Hippocampal formation (tissue), 2 donors: ENCODE data around the gene SERTAD2.

Experiments used
- DNase-seq, 2 donors: peaks; one replicate each; lab custom pipeline; 2025; lab: John Stamatoyannopoulos, UW

The SERTAD2 gene

DNA sequence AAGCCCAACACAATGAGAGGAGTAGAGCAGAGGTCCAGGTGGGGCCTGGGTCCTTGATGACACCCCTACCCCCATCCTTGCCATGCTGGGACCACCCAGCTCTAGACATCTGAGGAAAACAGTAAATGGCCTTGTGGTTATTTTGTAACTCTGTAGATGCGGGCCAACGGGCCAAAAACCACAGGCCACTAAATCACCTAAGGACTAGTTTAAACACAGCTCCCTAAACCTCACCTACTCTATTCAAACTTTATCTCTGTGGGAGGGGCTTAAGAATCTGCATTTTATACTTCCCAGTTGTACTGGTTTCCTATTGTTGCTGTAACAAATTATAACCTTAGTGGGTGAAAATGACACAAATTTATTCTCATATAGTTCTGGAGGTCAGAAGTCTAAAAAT lies 19.0 kb upstream of the SERTAD2 start:
- DNase-seq: no peak

DNA sequence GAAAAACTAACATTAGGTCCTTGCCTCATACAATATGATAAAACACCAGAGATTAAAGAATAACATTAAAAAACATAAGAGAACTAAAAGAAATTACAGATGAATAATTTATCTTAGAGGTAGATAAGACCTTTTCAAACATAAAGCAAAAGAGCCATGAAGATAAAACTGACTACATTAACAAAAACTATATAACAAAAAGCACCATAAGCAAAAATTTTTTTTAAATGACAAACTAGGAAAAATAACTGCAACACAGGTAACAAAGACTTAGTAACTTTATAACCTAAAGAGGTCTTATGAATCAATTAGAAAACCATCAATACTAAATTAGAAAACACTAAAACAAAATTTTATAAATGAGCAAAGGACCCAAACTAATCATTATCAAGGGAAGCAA lies 16.3 kb upstream of the SERTAD2 start:
- no peak for DNase-seq

DNA sequence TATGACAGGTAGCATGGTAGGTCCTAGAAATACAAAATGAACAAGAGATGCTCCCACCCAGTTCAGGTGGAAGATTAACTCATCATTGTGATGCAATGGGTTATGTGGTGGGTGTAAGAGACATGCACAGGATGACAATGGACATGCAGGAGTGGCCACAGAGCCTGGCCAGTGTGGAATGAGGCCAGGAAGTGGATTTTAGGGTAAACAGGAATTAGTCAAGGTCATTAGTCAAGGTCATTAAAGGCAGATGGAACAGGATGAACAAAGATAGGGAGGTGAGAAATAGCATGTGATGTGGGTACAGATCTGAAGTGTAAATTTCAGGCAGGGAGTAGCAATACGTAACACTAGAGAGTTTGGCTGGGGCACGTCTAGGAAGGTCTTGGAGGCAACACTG lies 15.6 kb upstream of the SERTAD2 start:
- DNase-seq: no peak

DNA sequence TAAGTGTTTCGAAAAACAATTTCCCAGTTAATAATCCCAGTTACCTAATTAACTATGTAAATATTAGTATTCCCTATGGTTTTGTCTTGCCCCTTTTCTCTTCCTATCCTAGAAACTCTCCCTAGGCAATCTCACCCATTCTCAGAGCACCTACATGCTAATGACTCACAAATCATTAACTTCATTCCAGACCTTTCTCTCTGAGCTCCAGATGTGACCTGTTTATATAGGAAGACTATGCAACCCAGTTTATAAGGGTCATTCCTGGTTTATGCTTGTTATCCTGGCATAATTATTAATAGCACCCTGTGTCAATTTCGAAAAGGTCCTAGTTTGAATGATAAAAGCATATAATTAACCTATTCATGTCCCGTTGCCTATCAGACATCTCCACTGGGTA lies 14.8 kb upstream of the SERTAD2 start:
- no peak for DNase-seq

DNA sequence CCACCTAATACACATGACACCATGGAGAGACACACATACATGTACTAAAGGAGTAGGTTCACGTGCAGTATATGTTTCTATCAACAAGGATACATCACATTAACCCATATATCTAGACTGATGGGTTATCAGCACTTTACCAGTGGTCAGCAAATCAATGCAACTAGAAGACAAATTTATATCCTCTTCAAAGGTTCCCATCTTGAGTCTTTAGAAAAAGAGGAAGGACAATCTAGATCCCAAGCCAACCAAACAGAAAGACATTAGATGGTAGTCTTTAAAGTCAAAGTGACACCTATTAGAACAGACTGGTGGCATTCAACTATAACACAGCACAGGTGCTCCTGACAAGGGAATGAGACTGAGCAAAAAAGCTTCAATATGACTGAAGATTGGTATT lies 13.8 kb upstream of the SERTAD2 start:
- DNase-seq: no peak

DNA sequence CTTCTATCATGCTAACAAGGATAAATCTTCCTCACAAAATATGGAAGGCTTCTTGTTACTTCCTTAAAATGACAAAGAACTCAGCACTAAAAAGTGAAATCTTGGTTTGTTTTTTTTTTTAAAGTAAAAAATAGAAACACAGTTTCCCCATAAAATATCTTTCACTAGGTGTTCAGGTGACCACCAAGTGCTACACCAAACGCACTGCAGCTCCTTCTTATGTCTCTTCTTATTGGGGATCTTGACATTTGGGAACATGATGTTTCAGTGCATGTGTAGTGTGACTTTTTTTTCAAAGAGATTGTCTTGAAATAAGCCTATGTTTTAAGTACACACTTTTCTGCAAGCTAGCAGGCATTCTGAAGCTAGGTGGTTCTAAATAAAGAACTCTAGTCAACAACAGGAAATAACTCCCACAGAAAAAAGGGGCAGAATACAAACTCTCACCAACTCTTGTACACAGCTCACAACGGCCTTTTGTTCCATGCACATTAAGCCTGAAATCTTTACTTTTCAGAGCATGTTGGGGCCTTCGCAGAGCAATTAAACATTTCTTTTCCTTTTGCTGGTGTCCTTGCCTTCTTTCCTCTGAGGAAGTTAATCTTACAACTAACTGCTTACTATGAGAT lies 13.2 kb upstream of the SERTAD2 start:
- no peak for DNase-seq

DNA sequence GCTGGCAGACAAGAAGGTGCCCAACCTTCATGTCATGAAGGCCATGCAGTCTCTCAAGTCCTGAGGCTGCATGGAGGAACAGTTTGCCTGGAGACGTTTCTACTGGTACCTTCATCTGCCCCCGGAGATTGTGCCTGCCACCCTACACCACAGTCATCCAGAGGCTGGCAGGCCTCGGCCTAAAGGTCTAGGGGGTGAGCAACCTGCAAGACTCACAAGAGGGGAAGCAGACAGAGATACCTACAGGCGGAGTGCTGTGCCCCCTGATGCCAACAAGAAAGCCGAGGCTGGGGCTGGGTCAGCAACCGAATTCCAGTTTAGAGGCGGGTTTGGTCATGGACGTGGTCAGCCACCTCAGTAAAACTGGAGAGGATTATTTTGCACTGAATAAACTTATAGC lies 12.0 kb upstream of the SERTAD2 start:
- no peak for DNase-seq

DNA sequence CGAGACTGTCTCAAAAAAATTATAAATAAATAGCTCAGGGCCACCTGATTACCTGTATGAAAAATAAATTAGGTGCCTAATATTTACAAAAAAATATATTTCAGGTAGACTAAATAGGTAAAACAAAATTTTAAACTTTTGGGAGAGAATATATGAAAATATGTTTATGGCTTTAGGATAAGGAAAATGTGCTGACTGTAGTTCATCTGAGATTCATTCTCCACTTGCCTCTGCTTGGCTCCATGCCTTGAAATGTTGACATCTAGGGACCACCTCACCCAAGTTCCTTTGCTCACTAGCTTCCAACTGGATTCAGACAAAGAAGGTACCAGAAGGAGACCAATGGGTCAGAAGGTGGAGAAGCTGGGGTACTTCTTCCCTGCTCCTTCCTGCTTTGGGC lies 9.7 kb upstream of the SERTAD2 start:
- no peak for DNase-seq

DNA sequence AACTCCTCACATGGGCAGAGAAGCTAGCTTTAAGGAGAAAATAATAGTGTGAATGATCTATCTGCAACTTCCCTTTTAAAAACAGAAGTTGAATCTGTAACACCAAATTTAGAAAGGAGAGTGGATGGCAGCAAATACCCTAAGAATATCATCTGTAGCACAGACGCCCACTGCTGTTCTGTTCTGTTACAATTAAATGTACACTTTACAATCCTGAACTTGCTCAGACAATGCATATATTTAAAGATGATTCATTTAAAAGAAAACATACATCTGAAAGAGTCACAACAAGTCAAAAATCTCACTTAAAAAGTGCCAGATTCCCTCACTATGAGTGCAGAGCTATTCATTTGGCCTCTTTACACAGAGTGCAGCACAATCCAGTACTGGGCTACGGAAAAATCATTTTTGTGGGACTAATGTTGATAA lies 8.0 kb upstream of the SERTAD2 start:
- peak in 1 of 2 donors; percentile 46 for DNase-seq

DNA sequence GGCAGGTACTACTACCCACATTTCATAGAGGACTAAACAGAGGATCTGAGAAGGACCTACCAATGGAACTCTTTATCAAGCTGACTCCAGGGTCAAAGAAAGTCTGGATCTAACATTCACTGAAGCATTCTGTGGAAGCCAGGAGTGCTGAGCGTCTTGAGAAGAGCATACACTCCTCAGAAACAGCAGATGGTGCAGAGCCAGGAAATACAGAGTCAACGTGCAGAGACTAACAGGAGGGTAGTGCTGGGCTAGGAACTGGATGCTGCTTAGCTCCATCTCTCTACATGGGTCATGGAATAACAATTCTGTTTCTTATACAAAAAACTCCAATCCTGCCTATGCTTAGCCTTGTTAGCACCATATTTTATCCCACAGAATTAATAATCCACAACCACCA lies 5.5 kb upstream of the SERTAD2 start:
- DNase-seq: no peak

DNA sequence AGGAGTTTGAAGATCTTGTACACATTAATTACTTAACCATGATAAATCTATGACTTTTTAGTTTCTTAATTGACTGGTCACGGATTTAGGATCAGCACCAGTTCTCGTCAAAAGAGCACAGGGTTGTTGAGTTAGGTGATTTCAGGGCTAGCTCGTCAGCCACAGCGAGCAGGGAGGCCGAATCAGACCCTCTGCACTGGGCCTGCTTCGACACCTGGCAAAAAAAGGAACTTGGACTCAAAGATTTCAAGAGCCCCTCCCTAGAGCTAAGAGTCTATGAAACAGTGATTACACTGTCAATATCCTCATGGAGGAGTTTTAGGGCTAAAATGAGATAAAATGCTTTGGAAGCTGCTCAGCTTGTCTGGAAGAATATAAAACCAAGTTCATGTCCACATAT lies 4.6 kb upstream of the SERTAD2 start:
- no peak for DNase-seq

DNA sequence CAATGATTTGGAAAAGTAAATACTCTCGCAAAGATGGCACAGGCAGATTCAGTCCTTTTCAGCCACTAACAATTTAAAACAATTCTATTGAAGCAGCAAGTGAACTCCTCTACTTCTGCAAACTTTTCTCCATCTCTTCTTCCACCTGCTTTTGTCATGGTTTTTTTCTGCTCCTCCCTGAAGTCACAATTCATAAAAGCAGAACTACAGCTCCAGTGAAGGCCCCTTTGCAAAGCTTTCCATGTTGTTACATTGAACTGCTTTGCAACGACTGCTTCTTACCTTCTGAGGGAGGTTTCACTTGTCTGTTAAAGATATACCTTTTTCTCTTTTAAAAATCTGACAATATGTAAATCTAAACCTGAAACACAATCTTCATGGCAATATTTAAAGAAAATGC lies 3.7 kb upstream of the SERTAD2 start:
- no peak for DNase-seq

DNA sequence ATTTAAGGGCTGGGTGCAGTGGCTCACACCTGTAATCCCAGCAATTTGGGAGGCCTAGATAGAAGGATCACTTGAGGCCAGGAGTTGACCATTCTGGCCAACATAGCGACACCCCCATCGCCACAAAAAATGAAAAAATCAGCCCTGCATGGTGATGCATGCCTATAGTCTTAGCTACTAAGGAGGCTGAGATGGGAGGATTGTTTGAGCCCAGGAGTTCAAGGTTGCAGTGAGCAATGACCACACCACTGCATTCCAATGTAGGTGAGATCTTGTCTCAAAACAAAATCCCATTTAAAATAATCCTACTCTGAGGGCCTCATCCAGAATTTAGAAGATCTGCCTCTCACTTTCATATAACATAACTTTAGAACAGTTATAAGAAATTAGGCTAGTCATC lies 2.7 kb upstream of the SERTAD2 start:
- no peak for DNase-seq

DNA sequence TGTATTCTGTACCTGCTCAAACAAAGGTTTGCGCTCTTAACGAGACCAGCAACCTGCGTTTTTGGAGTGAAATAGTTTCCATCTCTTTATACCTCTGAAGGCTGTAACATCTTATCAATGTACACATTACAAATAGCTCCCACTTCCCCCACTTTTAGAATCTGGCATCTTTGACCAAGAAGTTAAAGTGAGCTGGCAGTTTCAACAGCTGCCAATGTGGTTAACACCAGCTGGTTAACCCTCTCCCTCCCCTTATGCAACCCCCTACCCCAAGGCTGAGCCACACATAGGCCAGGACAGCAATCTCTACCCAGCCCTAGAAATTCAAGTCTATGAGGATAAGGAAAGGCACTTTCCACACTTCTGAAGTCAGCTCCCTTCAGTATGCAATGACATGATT lies 2.2 kb upstream of the SERTAD2 start:
- DNase-seq: no peak

DNA sequence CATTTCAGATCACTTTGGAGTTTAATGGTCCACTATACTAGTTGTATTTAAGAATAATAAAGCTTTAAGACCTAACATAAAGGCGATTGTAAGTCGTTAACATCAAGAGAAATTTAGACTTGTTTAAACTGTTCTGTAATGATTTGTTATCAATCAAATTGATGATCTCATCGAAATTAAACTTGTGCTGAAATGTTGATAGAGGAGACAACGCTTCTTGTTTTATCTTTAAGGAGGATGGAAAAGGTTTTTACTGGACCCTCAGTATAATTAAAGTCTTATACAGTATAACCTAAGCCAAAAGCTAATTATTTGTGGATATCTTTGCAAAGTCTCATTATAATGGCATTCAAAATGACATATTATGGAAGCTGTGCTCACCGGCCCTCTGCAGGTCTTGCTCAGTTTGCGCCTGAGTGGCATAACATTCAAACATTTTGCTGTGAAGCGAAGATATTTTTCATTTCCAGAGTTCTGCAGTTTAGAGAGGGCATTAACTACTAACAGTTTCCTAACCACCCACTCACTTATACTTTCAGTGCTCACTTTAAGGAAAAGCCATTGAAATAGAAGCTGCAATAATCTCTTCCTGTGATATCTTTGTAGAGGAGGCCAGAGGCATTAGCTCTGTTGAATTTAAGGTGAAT lies 1.4 kb upstream of the SERTAD2 start:
- DNase-seq: no peak

DNA sequence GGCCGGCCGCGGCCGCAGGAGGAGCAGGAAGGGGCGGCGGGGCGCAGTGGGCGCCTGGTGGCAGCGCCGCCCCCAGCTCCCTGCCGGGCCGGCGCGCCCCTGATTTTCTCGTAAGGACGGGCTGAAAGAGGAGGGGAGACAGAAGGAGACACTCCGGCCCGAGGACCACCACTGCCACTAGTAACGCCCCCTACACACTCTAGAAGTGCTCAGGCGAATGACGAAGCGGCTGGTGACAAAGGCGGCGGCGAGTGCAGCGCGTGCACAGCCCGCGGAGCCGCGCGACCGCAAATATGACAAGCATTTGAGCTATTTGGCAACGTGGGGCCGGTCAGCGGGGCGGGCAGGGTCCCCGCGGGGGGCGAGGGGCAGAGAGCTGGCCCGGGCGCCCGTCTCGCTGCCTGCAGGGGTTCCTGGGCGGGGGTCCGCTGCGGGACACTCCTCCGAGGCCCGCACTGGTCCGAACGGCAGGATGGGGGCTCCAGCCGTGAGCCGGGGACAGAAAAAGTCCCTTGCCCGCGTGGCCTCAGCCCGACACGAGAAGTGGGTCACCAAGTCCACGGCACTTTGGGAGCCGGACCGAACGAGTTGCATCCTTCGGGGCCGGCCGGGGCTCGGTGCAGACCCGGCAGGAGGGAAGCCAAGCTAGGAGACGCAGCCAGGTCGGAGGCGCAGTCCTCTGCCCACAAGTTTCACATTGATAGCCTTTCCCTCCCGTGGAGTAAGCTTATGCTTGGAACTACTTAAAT lies 524 bp upstream of the SERTAD2 start:
- peak in 1 of 2 donors; percentile 46 for DNase-seq

DNA sequence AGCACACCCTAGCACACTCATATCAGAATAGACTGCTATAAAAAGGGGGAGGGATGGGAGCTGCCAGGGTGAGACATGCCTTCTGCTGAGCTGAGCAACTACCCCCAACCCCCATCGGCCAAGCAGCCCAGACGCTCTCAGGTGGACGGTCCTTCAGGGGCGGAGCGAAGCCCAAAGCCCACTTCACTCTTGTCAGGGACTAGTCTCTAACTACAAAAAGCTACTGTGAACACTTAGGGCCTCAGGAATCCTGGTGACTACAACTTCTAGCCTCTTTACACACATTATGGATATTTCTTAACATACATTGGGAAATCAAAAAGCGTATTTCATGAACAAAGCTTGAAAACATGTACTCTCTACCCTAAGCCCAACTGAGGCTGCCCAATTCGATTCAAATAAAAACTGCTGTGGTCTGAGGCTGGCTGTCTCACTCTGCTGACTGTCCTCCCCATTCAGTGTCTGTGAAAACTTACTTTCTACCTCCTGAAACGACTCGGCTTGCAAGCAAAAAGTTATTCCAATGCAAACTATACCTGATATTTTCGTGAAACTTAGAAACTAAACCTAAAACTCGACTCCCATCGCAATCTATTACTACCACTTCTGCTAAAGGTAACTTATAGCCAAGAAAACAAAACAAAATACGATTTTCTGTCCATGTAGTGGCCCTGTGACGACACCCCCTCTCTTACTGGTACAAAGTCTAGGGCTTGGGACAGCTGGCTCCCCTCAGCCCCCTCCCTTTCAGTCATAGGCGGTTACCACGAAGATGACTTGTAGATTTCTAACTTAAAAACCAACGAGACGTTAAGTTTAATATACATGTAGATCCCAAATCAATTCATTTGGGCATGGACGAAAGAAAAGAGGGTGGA lies 1.2 kb downstream of the SERTAD2 start:
- DNase-seq: no peak

DNA sequence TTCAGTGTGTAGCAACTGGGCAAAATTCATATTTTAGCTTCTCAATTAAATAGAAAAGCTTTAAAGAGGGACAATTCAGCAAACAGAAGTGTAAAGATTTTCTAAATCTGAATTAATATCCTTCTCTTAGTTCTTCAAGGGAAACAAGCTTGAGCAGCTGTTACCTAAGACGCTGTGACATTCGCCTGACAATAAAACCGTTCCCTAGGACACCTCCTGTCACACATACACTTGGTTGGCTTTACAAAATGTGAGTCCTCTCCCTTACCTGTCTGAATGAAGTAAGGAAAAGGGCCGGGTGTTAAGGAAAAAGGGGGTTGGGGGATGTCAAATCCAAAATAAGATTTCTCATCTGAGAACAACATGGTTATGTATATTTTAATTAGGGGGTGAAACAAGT lies 2.1 kb downstream of the SERTAD2 start:
- DNase-seq: no peak

DNA sequence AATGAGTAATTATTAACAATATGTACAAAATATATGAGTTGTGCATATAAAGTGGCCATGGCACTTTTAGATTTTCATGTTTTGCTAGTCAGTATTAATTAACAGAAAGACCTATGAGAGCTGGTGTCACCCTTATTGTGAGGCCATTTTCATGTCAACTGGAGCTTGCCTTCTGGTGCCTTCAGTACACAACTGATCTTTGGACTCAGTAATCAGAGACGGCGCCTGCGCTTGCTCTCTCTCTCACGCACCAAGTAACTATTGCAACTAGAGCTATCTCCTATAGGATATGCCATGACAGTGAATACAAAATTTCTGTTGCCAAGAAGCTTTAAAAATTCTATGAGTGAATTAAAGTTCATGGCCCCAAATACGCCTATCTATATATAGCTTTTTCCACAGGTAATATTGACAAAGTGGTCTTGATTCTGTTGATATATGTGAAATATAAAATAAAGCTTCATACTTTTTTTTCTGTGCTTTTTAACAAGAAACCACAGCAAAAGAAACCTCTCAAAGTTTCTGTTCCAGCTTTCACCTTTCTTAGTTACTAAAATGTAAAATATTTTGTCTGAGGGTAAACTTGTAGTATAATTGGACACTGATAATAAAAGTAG lies 2.9 kb downstream of the SERTAD2 start:
- no peak for DNase-seq

DNA sequence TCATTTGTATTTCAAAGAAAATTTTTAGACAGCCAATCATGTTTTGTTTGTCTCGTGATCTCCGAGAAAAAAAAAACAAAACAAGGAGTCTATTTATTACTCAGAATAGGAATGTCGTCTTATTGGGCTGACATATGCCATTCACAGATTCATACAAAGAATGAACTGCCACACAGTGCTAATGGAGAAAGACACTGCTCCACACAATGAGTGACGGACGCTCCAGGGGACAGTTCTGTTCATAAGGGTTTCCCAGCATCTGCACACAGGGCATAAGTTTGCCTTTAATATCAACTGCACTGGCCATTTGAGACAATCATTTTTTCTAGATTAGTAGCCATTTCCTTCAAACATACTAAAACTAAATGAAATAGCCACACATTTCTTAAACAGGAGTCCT lies 3.4 kb downstream of the SERTAD2 start:
- DNase-seq: no peak

DNA sequence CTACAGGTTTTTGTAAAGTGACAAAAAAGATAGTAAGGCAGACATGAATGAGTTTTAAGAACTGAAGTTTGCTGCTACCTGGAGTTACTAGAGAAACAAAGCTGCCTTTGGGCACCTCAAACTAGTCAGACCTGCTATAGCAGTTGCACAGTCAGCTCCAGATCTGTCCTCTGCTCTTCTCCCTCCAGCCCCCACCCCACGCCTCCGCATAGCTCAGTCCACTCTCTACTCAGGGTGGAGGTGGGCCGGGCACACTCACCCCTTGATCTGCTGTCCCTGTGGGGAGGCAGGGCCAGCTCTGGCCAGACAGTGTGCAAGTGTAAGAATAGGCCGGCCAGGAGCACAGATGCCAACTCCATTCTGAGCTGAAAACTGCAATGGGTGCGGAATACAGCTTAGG lies 4.1 kb downstream of the SERTAD2 start:
- DNase-seq: no peak

DNA sequence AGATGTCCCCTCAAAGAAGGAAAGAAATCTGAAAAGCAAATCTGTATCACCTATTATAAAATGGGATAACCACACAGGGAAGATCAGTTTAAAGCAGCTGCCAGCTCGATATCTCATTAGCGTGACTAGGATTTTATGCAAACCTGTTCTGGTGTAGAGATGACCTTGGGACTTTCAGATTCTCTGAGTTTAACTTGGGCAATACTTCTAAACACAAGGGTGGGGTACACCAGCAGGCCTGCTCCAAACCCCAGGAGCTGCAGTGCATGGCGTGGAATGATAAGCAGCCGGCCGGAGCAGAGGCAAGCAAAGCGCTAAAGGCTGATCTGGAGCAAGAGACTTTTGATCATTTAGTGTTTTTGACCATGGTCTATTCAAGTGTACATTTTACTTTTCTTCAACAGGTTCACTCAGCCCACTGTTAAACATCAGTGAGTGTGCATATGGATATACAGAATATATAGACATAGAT lies 4.7 kb downstream of the SERTAD2 start:
- DNase-seq: no peak
